Cerebellar cortex (tissue), 1 donor: ENCODE measurements around the gene FUBP3.

Source experiments
- DNase-seq: peaks from one replicate; pipeline ENCODE4 v3.0.0-alpha.2; 2015; ENCODE audit warnings: low spot score

Gene FUBP3

DNA sequence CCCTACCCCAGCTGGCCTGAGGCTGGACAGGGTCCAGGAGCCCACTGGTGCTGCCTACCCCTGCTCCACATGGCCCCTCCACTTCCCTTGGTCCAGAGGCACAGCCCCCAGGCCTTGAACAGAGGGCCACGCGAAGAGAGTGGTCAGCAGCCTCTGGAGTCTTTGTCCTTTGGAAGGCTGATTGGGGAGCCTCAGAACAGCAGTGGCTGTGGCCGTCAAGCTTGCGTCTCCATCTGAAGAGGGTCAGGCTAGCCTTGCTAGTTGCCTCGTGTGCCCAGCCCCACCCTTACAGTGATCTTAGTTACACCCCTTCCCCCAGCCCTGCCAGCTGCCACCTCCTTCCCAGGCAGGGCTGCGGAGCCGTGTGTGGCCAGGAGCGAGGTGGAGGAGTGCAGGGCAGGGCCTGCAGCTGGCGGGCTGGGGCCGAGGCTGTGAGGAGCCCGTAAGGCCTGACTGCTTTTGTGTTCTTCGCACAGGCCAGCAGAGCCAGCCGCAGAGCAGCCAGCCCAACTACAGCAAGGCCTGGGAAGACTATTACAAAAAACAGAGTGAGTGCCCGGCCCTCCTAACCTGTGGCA lies 54.9 kb downstream of the FUBP3 start:
- no peak for DNase-seq

DNA sequence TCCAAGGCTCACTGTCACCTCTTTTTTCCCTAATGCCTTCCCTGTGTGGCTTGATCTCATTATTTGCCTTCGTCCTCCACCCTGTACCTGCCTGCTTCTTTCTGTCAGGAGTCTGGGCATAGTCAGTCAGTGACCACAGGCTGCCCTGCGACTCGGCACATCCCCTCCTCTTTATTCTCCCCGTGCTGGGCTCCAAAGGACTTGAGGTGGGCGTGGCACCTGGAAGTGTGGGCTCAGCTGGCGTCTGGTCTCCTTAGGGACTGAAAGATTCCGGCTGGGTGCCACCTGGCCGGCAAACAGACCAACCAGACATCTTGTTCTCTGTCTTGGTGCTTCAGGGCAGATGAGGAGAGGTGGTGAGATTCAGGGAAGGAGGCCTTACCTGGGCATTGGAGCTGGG lies 55.4 kb downstream of the FUBP3 start:
- DNase-seq = no peak

DNA sequence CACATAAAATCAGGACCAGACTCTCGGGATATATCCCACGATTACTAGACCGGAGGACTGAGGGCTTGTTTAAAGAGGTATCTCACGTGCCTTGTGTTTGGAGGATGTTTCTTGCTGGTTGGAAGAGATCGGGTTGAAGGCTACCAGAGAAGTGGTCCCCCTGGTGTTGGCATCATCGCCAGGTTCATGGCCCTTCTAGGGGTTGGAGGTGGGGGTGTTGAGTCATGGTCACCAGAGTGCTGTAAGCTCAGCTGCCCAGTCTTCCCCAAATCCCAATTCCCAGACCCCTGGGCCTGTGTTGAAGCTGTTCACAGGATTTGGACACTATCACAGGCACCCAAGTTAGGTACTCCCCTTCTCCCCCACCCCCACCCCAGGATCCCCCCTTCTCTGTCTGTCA lies 55.9 kb downstream of the FUBP3 start:
- no peak for DNase-seq

DNA sequence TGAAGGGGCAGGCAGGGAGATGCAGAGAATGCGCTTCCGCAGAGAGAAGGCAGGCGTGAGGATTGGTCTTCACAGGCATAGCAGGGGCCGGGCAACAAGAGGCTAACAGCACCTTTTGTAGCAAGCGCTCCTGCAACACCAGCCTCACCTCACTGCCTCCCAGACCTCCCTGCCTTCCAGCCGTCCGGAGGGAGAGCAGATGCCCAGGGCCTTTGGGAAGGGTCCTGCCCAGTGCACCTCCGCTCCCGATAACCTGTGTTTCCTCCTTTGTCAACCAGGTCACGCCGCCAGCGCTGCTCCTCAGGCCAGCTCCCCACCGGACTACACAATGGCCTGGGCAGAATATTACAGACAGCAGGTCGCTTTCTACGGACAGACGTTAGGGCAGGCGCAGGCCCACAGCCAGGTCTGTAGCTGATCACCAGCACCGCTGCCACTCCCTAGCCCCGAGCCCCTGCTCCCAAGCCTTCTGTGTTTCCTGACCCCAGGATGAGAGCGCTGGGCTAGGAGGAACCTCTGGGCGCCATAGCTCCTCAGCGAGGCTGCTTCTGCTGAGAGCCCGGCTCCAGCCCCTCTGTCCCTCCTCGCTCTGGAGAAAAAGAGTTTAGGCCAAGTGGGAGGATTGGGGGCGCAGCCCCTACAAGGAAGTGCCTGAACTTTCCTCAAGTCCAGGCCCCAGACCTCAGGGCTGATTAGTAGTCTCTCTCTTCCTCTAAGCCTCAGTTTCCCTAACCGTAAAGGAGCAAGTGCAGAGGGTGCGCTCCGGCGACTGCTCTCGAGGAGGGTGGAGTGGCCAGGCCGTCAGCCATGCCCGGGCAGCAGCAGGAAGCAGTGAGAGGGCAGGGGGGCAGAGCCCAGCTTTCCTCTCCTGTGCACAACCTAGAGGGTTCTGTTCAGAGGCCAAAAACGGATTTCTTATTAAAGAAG lies 56.6 kb downstream of the FUBP3 start:
- no peak for DNase-seq

DNA sequence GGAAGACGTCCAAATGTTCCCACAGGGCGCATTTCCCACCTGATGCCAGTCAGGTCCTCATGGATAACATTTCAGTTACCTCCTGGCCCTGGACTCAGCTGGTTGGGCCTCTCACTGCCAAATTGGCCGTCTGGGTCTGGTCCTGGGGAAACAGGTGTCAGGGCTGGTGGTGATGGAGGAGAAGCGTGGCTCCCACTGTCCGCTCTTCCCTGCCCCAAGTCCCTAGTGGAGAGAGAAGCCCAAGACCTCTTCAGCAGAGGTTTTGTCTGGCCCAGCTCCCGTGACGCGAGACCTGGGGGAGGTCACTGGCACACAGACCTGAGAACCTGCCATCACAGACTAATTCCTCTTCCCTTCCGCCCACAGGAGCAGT lies 57.3 kb downstream of the FUBP3 start:
- DNase-seq = peak; percentile 15

DNA sequence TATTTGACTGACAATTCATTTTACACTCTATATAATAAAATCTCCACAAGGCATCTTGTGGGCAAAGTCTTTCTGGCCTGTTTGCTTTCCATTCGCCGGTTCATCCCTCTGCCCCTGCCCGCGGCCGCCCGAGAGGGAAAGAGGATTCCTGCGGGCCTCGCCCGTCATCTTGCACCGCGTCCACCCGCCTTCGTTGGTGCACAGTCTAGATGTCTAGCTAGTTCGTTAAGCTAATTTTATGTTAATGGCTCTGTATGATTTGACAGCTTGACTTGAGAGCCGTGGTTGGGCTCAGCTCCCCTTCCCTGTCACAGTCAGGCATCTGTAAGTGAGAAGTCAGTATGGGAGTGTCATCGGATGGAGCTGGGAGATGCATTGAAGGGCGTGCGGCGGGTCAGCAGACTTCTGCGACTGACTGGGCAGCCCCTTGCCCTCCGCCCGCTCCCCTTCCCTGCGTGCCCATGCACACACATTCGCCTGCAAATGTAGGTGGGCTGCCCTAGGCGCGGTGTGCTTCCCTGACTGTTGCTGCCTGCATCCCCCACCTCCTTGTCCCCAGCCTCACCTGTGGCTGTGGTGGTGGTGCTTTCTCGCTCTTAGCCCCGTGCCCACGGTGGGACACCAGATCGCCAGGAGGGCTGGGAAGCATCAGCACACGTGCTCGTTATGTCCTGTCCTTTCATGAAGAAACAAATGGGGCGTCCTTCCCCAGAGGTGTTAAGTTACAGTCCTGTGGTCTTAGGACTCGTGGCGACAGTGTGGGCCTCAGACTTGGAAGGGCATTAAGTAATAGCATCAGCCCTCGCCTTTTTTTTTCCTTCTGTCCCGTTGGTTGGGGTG lies 59.1 kb downstream of the FUBP3 start:
- no peak for DNase-seq

DNA sequence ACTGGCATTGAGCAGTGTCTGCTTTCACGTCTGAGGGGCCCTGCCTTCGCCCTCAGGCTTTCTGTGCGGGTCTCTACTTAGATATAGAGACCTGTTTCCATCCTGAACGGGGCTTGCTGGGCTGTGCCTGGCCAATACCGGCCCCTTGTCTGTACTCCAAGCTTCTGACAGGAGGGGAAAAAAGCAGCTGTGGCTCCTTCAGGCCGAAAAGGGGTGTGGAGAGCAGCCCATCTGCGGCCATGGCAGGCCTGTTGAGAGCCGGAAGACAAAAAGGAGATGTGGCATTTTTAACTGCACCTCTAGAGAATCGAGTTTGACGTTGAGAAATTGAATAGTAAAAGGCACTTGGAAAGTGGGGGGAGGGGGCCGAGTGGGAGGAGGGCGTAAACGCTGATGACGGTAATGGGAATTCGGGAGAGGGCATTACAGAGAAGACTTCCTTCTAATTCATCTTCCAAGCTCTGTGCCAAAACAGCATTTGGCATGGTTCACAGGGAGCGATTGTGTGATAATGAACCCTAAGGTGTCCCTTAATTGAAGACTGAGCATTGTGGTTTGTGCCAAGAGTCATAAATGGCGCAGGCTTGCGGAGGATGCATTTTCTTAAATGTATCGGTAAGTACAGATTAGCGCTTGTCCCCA lies 59.9 kb downstream of the FUBP3 start:
- DNase-seq = no peak

DNA sequence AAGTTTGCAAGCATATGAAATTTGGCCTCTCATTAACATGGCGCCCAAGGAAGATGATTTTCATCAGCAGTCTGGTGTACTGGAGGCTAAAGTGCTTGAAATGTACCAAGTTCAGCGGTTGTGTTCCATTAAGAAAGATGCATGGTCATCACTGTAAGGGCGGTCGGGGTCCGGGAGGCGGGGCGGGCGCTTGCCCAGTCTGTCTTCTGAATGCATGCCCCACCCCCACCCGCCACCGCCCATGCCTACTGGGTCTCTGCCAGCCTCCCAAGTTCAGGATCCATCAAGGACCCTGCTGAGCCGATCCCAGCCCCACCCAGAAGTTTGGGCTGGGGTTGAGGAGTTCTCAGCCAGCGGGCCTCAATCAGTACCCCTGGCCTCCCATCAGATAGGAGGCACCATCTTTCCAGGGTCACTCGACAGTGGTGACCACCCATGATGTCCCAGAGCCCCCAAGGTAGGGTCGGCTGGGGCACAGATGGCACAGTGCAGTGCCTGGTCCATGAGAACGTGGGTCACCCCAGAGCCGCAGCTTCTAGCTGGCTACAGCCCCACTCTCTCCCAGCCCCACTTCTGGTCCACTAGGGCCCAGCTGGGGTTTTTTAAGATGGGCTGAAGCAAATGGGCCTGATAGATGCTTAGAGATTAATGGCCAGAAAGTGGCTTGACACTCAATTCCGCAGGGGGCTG lies 60.6 kb downstream of the FUBP3 start:
- no peak for DNase-seq

DNA sequence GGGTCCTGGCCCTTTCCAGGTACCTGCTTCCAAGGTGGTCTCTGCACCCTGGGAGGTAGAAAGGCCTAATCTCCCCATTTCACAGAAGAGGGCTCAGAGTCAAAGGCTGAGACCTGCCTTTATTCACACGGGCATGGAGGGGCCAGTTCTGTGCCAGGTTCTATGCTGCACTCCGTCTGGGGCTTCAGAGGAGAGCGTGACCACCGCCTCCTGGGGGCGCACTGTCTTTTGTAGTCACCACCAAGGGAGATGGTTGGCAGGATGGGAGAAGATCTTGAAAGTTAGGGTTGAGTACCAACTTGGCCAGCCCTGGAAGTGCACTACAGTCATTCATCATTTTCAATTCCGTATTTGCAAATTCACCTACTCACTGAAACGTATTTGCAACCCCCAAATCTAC lies 61.3 kb downstream of the FUBP3 start:
- DNase-seq = no peak

DNA sequence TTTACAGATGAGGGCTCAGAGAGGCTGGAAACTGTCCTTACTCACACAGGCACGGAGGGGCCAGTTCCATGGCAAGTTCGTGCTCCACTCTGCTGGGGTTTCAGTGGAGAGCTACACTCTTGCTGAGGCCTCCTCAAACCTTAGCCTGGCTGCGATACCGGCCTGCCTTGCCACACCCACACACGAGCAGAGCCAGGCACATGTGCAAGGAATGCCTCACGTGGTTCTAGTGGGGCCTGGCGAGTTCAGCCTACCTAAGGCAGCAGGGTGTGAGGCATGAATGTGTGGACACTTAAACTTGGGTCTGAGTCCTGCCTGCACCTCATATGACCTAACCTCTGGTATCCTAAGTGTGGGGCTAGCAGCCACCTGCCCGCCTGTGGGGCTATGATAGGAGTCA lies 63.5 kb downstream of the FUBP3 start:
- DNase-seq = no peak

DNA sequence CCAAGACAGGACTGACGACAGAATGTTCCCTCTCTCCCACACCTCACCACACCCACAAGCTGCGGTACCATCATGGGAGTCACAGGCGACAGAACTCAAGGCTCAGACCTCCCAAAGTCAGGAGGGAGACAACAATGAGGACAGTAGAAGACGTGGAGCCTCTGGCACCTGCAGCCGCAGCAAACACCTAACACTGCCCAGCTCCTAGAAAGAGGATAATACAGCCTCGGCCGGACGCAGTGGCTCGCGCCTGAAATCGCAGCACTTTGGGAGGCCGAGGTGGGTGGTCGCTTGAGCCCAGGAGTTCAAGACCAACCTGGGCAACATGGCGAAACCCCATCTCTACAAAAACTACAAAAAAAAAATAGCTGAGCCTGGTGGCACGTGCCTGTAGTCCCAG lies 71.8 kb downstream of the FUBP3 start:
- no peak for DNase-seq

DNA sequence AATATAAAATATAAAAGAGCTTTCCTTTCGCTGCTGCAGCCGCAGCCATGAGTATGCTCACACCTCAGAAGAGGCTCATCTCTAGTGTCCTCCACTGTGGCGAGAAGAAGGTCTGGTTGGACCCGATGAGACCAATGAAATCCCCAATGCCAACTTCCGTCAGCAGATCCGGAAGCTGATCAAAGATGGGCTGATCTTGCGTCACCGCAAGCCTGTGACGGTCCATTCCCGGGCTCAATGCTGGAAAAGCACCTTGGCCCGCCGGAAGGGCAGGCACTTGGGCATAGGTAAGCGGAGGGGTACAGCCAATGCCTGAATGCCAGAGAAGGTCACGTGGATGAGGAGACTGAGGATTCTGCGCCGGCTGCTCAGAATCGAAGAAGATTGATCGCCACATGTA lies 72.4 kb downstream of the FUBP3 start:
- no peak for DNase-seq

DNA sequence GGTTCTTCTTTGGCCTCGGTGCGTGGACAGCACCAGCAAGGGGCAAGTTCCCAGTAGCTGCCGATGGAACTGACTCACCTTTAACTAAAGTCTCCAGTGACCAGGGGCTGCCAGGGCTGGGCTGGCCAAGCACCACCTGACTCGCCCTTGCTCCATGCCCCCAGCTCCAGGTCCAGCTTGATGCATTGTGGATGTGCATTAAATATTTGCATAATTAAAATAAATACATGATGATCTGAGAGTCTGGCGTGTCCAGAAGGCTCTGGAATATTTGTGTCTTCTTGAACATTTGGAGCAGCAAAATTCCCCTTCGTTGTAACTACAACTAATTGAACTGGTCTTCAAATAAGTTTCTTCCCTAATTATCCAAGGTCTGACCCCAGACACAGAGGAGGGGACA lies 75.5 kb downstream of the FUBP3 start:
- DNase-seq = no peak

DNA sequence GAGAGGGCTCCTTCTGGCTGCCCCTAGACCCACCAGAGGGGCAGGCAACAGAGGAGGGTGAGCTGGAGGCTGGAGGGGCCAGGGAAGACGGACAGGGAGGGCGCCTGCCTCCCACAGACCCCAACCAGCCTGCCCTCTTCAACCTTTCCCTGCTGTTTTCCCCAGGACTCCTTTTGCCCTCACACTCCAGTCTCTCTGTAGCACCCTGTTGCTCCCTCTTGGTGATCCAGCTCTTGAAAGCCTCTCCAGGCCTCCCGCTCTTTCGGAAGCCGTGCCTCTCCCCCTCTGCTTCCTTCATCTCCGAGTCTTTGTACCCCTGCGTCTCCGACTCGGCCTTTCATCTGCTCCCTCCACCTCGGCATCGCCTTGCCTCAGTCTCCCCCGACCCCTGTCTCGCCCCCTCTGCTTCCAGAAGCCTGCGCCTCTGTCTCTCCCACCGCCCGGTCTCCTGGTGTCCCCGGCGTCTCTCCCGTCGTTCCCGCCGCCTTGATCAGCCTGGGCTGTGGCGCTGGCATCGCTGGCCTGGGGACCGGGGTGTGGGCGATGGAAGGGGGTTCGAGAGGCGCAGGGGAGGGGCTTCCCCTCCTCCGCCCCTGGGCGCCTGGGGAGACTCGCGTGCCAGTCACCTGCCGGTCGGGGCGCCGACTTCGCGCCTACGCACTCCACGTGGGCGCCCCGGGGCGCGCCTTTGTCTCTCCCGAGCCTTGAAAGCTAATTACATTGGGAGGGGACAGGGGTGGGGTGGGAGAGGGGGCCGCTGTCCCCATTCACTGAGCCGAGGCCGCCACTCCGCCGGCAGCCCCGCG lies 79.7 kb downstream of the FUBP3 start:
- no peak for DNase-seq

DNA sequence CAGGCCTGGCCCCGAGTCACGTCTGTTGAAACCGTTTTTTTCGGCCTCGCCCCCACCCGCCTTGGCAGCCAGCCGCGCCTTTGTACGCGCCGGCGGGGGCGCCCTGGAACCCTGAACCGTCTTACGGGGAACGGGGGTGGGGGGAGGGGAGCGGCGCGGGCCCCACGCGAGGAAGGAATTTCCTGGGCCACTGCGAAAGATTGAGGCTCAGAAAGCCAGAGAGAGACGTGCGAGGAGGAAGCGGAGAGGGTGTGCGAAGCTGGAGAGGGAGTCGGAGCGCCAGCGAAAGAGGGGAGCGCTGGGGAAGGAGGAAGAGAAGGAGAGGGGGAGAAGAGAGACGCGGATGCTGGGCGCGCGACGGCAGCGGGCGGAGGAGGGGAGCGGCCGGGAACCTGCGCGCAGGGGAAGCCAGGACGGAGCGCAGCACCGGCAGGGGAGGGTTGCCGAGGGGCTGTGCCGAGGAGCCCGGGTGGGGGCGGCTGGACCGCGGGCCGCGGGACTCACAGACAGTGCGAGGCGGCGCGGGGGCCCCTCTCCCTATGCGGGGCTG lies 80.4 kb downstream of the FUBP3 start:
- DNase-seq = no peak

DNA sequence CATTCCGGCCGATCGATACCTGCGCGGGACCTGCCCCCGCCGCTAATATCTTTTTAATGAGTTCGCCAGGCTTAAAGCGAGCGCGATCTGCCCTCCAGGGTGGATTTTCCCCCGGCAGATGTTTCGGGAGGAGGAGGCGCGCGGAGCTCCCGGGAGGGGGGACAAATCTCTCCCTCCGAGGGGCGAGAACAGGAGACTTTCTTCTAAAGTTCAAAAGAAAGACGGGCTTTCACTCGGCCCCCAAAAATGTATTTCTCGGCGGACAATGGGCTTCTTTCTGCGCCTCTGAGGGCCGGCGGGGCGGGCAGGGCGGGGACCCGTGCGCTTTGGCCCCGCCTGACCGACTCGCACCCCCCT lies 80.9 kb downstream of the FUBP3 start:
- DNase-seq = no peak

DNA sequence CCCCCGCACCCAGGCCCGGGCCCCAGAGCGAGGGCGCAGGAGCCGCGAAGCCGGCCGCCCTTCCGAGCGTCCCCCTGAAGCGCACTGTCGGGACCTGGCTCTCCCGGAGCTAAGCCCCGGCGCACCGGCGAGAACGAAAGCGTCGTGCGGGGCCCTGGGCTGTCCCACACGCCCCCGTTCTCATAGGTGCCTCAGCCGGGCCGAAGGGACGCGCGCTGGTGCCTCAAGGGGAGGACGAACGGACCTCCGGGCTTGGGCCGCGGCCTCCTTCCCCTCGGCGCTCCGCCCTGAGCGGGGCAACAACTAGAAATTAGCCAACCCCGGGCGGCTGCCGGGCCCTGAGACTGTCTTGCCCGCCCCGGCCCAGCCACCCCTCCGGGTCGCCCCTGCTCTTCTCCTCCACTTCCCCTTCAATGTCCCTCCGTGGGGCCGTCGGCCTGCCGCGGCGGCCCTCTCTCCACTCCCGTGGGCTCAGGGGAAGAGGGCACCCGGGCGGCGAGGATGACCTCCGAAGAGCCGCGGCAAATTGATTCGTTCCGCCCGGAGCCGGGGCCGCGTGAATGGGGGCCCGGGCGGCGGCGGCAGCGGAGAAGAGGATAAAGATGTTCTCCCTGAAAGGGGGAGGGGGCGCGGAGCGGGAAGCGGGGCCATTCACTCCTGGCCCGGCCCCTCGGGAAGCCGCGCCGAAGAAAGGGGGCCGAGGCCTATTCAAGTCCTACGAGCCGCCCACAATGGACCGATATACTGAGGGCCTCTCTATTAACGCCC lies 81.5 kb downstream of the FUBP3 start:
- no peak for DNase-seq

DNA sequence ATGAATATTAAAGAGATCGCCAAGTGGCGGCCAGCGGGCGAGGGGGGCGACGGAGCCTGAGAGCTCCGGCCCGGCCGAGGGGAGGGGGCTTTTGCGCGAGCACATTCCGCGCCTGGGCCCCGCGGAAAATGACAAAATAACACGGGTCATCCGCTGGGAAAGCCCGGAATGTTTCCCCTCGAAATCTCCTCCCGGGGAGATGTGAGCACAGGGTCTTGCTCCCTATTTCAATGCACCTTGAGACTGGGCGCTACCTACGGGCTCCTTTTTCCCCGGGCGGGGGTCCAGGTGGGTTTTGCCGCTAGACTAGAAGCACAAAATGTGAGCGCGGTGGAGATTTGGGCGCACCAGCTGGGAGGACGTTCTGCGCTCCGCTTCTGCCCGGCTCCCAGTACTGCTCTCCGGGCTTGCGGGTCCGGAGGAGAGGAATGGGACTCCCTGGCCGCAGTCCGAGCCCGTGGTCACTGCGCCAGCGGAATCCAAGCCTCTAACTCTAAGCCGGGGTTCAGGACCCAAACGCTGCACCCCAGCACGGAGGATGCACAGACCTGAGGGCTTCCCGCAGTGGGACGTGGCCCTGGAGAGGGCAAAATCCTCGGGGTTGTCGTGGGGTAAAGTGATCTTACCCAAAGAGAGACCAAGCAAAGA lies 82.2 kb downstream of the FUBP3 start:
- no peak for DNase-seq
